Testis (tissue), 2 donors: ENCODE data around the gene CFAP97D2.

Experiments used
- CTCF ChIP-seq, 3 experiments: fragments of 450-650 bp in 2 of 3; fragments of 200-600 bp in 1 of 3; sonication (generic) in 1 of 3; IDR thresholded peaks; one replicate each; pipeline ENCODE4 v1.5.1; 2016 to 2019; ENCODE audit warnings: antibody characterized with exemption in 3 of 3, mild to moderate bottlenecking in 2 of 3, moderate library complexity in 1 of 3
- POLR2A ChIP-seq: fragments of 450-650 bp; IDR thresholded peaks from one replicate; pipeline ENCODE4 v1.6.1; 2017; ENCODE audit warnings: antibody characterized with exemption, mild to moderate bottlenecking, moderate library complexity

GRCh38 chr13:114185182-114185971, 6.3 kb downstream of the CFAP97D2 start:
- TF ChIP-seq CTCF (IDR thresholded peaks at IDR 0.05) (no peak), POLR2A (no peak)
